GM18505 (cell line): ENCODE results near the gene HMG20B.

Experiments used
- ATAC-seq: cut with Tn5 transposase; IDR thresholded peaks from one replicate; pipeline ENCODE4 v1.9.1; 2021; ENCODE audit not compliant: unreplicated experiment
- POLR2A ChIP-seq: IDR thresholded peaks from 4 replicates; pipeline ENCODE4 v1.6.1; 2011; ENCODE audit warnings: borderline replicate concordance; ENCODE audit not compliant: insufficient read depth, insufficient read length; ENCODE audit errors: extremely low read depth

The HMG20B gene

DNA sequence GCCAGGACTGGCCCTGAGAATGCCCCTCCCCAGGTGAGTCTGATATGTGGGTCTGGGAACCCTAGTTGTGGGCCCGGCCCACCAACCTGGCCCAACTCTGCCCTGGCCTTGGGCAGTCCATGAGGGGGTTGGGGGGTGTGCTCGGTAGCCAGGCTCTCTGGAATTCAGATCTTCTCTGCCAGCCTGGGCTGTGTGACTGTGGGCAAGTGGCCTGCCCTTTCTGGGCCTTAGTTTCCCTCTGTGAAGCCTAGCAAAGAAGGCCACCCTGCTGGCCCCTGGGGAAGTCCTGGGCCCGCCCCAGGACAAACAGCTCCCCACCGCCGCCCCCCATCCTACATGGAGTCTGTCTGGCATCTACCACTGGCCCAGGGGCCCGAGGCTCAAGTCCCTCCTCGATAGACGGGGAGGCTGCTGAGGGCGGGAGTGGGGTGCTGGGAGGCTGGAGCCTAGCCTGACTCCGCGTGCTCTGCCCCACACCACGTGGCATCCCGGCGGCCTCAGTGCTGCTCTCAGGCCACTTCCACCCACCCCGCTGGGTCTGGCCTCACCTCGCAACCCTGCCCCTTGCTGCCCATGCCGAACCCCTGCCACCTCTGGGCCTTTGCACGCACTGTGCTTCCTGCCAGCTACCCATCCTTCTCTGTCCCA is 42.2 kb downstream of the HMG20B start:
- no peak for ATAC-seq
- no peak for TF ChIP-seq POLR2A

- no peak for ATAC-seq
- TF ChIP-seq POLR2A = no peak
Measured at GRCh38 chr19:3615524-3616135, 42.9 kb downstream of the HMG20B start.

GRCh38 chr19:3617463-3617862 is 44.7 kb downstream of the HMG20B start:
- ATAC-seq = no peak
- no peak for TF ChIP-seq POLR2A

DNA sequence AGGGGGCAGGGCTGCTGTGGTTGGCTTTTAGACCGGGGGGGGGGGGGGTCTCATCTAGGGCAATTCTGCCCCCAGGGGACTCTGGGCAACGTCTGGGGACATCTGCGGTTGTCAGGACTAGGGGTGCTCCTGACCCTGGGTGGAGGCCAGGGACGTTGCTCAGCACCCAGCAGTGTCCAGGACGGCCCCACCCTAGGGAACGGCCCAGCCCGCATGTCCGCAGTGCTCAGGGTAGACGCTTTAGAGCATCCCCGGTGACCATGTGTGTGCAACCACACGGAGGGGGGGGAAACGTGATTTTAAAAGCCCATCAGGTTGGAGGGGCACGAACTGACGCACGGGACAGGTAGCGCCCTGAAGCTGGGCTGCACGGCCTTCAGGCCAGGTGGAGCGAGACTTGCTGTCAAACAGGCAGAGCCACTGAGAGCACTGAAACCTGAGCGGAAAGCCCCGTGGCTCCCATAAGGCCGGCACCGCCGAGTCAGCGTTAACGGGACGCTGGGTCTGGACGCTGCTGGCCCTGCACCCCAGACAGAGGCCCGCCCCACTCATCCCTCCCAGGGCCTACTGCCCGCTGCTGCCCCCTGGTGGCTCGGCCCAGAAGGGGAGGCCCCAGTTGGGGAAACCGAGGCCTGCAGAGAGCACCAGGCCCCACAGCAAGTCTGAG is 45.5 kb downstream of the HMG20B start:
- TF ChIP-seq POLR2A = no peak
- ATAC-seq = no peak

GRCh38 chr19:3618811-3619630 is 46.3 kb downstream of the HMG20B start:
- no peak for ATAC-seq

GRCh38 chr19:3619631-3620012 is 46.9 kb downstream of the HMG20B start:
- peak; percentile 3 for TF ChIP-seq POLR2A

More at GRCh38 chr19:3618811-3619630, 46.3 kb downstream of the HMG20B start:
- no peak for TF ChIP-seq POLR2A

GRCh38 chr19:3620145-3620816 is 47.5 kb downstream of the HMG20B start:
- TF ChIP-seq POLR2A = peak; percentile 1
- no peak for ATAC-seq

More at GRCh38 chr19:3619631-3620012, 46.9 kb downstream of the HMG20B start:
- no peak for ATAC-seq

- TF ChIP-seq POLR2A = no peak
- ATAC-seq = no peak
Measured at GRCh38 chr19:3620817-3621547, 48.2 kb downstream of the HMG20B start.

GRCh38 chr19:3621689-3622088 is 48.9 kb downstream of the HMG20B start:
- ATAC-seq = no peak
- TF ChIP-seq POLR2A = no peak

- ATAC-seq = no peak
- no peak for TF ChIP-seq POLR2A
Measured at GRCh38 chr19:3622224-3622623, 49.5 kb downstream of the HMG20B start.

DNA sequence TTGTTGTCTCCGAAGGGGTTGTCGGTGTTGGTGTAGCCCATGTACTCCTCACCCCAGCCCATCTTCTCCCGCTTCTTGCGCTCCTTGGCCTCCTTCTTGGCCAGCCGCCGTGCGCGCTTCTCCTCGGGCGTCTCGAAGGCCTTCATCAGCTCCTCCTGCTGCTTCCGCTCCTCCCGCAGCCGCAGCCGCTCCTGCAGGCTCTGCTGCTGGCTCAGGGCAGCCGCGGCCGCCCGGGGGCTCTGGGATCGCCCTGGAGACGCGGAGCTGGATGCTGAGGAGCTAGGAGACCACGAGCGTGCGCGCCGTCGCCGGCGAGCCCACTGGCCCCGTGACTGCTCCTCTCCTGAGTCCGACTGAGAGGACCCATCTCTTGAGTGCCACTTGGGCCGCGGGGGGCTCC is 51.0 kb downstream of the HMG20B start:
- no peak for TF ChIP-seq POLR2A
- ATAC-seq = no peak

- ATAC-seq = peak; percentile 16
- no peak for TF ChIP-seq POLR2A
Measured at GRCh38 chr19:3625996-3626472, 53.3 kb downstream of the HMG20B start.

DNA sequence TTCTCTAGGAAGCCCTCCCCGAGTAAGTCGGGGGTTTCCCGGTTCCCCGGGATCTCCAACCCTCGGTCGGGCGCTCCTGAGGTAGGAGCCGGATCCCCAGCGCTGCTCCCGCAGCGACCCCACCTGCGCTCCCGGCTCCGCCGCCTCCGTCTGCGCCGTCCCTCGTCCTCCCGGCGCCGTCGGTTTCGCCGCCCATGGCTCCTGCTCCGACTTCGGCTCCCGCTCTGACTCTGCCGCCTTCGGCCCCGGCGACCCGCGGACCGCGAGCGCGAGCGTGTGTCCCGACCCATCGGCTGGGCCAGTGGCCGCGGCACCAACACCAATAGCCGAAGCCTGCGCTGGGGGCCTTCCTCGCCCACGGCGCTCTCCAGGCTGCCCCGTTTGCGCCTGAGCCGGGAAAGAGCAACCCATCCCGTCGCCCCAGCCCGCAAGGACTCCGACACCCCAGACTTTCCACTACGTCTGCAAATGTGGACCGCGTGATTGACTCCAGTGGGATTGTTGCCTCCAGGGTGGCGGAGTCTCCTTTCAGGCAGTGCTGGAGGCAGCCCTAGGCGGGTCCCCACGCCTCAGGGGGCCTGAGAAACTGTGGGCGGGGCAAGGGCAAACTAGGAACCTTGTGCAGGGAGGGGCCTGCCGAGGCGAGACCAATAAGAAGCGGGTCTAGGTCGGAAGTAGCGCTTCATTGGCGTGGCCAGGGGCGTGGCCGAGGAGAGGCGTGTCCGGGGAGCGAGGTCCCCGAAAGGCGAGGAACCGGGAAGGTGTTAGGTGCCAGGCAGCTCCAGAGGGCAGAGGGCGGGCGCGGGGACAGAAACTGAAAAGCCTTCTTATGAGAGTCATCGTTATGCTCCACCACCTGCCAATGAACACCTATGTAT is 54.0 kb downstream of the HMG20B start, which contains the start of gene CACTIN:
TSS of gene CACTIN (minus strand) at position 318 of the 878 bp plus-strand sequence. CDS start at position 290, 28 bp downstream.
- TF ChIP-seq POLR2A = peak; percentile 89
- peak; percentile 79 for ATAC-seq
